ENCODE measurements around the gene ZNG1A. TPM values are rescaled to one million over a fixed set of nuclear protein-coding genes. Genes with fewer than 3 reads are reported as not detected.

ZNG1A gene
- total and polyA plus RNA-seq, 2 donors (not counting 1 experiment from before 2014, with no cell fraction given), result 14.0 to 59.9 TPM

DNA sequence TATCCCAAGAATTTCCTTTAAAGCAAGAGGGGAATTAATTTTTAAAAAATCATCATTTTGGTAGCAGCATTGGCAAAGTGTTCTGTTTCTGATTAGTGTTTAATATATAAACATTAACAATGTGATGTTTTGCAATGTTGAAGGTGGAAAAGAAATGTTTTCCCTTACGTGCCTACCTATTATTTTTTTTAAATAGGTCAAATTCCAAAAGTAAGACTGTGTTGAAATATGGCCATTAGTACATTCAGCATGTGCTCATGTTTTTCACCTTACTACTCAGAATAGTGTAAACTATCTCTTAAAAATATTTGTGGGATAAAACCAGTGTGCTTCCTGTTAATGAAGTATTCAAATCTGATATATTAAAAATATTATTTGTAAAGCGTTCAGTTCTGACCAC lies 39.1 kb upstream of the ZNG1A start:
- no peak overlapping the region for H3K4me2 ChIP-seq (replicated peaks; ENCODE audit: low read depth, low read length, poor library complexity, severe bottlenecking)
- Mint-ChIP-seq H3K4me1 (peaks cover 65% of the 10 kb centered on the region), H3K27me3 (no peaks in the 10 kb centered on the region), H3K4me3 (no peak overlapping the region), H3K9me3 (ENCODE audit: insufficient read depth) (no peaks in the 10 kb centered on the region), H3K27ac (no peak overlapping the region)
- H3K36me3 ChIP-seq (replicated peaks in 1 of 2; ENCODE audit: control extremely low read depth in 1 of 2, control insufficient read depth in 1 of 2, extremely low read depth in 1 of 2, insufficient read depth in 2 of 2, low read length in 1 of 2), result no peaks in the 10 kb centered on the region
- H3K27ac ChIP-seq (ENCODE audit: low read length in 2 of 2), result no peak overlapping the region
- peaks cover 42 to 61% of the 10 kb centered on the region in 2 donors for H3K4me1 ChIP-seq (ENCODE audit: control insufficient read depth in 2 of 2, insufficient read depth in 2 of 2, low read length in 2 of 2)
- H3K9me3 ChIP-seq (ENCODE audit: control extremely low read depth in 1 of 3, control insufficient read depth in 2 of 3, insufficient read depth in 1 of 3, low read length in 2 of 3), result no peaks in the 10 kb centered on the region
- TF ChIP-seq, protein P1, sequence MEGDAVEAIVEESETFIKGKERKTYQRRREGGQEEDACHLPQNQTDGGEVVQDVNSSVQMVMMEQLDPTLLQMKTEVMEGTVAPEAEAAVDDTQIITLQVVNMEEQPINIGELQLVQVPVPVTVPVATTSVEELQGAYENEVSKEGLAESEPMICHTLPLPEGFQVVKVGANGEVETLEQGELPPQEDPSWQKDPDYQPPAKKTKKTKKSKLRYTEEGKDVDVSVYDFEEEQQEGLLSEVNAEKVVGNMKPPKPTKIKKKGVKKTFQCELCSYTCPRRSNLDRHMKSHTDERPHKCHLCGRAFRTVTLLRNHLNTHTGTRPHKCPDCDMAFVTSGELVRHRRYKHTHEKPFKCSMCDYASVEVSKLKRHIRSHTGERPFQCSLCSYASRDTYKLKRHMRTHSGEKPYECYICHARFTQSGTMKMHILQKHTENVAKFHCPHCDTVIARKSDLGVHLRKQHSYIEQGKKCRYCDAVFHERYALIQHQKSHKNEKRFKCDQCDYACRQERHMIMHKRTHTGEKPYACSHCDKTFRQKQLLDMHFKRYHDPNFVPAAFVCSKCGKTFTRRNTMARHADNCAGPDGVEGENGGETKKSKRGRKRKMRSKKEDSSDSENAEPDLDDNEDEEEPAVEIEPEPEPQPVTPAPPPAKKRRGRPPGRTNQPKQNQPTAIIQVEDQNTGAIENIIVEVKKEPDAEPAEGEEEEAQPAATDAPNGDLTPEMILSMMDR (IDR thresholded peaks at IDR 0.05), result no peak
- TF ChIP-seq EZH2 (IDR thresholded peaks at IDR 0.05; ENCODE audit: borderline replicate concordance, insufficient read depth, low read depth, low read length, poor library complexity, severe bottlenecking), result no peak
- CTCF ChIA-PET, result interaction anchor here (1.2 kb wide), 1 partner anchor 9 kb away, joined by 3 read pairs; no protein-coding TSS in a partner anchor
- no peak for DNase-seq
- no peak for ATAC-seq (ENCODE audit: low read depth)
- intact Hi-C loops (cut with micrococcal nuclease), result no loop called here
- POLR2A ChIA-PET, result no interaction called here
- H4K20me1 ChIP-seq (ENCODE audit: control insufficient read depth, insufficient read depth, low read length, poor library complexity, severe bottlenecking), result no peaks in the 10 kb centered on the region
- no CpG with 5 or more reads among the region's 2 CpGs for WGBS (ENCODE audit: insufficient coverage)
- H2AFZ ChIP-seq (ENCODE audit: insufficient read depth, low read depth, low read length, poor library complexity, severe bottlenecking), result no peak overlapping the region
- no peak overlapping the region for H3K4me3 ChIP-seq (ENCODE audit: control extremely low read depth in 1 of 5, extremely low read depth in 1 of 5, insufficient read depth in 1 of 5, low read depth in 2 of 5, low read length in 4 of 5)
- no peaks in the 10 kb centered on the region for H3K27me3 ChIP-seq (replicated peaks in 1 of 4; ENCODE audit: control extremely low read depth in 1 of 4, control insufficient read depth in 3 of 4, insufficient read depth in 4 of 4, low read length in 3 of 4)
- H3K9ac ChIP-seq (ENCODE audit: low read length), result no peak overlapping the region
- peaks cover 74% of the 10 kb centered on the region for H3K79me2 ChIP-seq (ENCODE audit: control insufficient read depth, insufficient read depth, low read length)

DNA sequence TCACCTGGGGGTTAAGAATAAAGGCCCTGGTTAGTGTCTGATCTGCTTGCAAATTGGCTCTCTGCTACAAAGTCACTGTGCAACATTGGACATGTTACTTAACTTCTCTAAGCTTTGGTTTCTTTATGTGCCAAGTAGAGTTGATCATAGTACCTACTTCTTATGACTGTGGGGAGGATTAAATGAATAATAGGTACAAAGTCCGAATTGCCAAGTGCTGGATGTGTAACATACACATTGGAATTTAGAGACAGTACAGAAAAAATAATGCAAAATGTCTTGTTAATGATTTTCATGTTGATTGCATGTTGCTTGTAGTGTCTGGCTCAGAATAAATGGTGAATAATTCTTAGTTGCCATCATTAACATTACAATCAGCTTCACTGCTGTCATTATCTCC lies 38.0 kb upstream of the ZNG1A start:
- peaks cover 54% of the 10 kb centered on the region for H3K4me1 Mint-ChIP-seq
- CTCF ChIA-PET, result interaction anchor here (0.7 to 3.4 kb wide), 4 partner anchors 10 to 66 kb away, joined by 3 to 27 read pairs (median 8); no protein-coding TSS in a partner anchor
- peaks cover 31 to 51% of the 10 kb centered on the region in 2 donors for H3K4me1 ChIP-seq (ENCODE audit: control insufficient read depth in 2 of 2, insufficient read depth in 2 of 2, low read length in 2 of 2)

More for the DNA sequence above, 38.0 kb upstream of the ZNG1A start:
- intact Hi-C loops (cut with micrococcal nuclease), result no loop called here
- Mint-ChIP-seq H3K4me3 (peak overlapping the region; percentile 94), H3K27ac (peak overlapping the region; percentile 66), H3K9me3 (ENCODE audit: insufficient read depth) (no peaks in the 10 kb centered on the region), H3K27me3 (no peaks in the 10 kb centered on the region)
- Histone ChIP-seq H3K36me3 (replicated peaks in 1 of 2; ENCODE audit: control extremely low read depth in 1 of 2, control insufficient read depth in 1 of 2, extremely low read depth in 1 of 2, insufficient read depth in 2 of 2, low read length in 1 of 2) (no peaks in the 10 kb centered on the region), H3K27me3 (replicated peaks in 1 of 4; ENCODE audit: control extremely low read depth in 1 of 4, control insufficient read depth in 3 of 4, insufficient read depth in 4 of 4, low read length in 3 of 4) (no peaks in the 10 kb centered on the region), H3K4me2 (replicated peaks; ENCODE audit: low read depth, low read length, poor library complexity, severe bottlenecking) (peak overlapping the region; percentile 95), H3K9me3 (ENCODE audit: control extremely low read depth in 1 of 3, control insufficient read depth in 2 of 3, insufficient read depth in 1 of 3, low read length in 2 of 3) (no peaks in the 10 kb centered on the region), H3K4me3 (ENCODE audit: control extremely low read depth in 1 of 5, extremely low read depth in 1 of 5, insufficient read depth in 1 of 5, low read depth in 2 of 5, low read length in 4 of 5) (peak overlapping the region in 3 of 5 experiments; percentile 20 to 93 (median 83)), H3K27ac (ENCODE audit: low read length in 2 of 2) (no peak overlapping the region), H2AFZ (ENCODE audit: insufficient read depth, low read depth, low read length, poor library complexity, severe bottlenecking) (no peak overlapping the region), H4K20me1 (ENCODE audit: control insufficient read depth, insufficient read depth, low read length, poor library complexity, severe bottlenecking) (no peaks in the 10 kb centered on the region), H3K79me2 (ENCODE audit: control insufficient read depth, insufficient read depth, low read length) (peaks cover 63% of the 10 kb centered on the region), H3K9ac (ENCODE audit: low read length) (no peak overlapping the region)
- WGBS (ENCODE audit: insufficient coverage), result 100% methylated on average over 1 of the region's 1 CpG
- no peak for TF ChIP-seq EZH2 (IDR thresholded peaks at IDR 0.05; ENCODE audit: borderline replicate concordance, insufficient read depth, low read depth, low read length, poor library complexity, severe bottlenecking)
- TF ChIP-seq, protein P1 (IDR thresholded peaks at IDR 0.05), result no peak
- no peak for ATAC-seq (ENCODE audit: low read depth)
- DNase-seq, result no peak
- POLR2A ChIA-PET, result interaction anchor here (0.8 kb wide), 1 partner anchor 7 kb away, joined by 7 read pairs; no protein-coding TSS in a partner anchor
